GM12878 (cell line): ENCODE data around the gene VPS25. TPM values are rescaled to one million over a fixed set of nuclear protein-coding genes. Genes with fewer than 3 reads are reported as not detected.

Experiments
- ASH2L ChIP-seq: fragments of 300-600, 200-600 bp; sonication (generic); IDR thresholded peaks from 2 replicates; pipeline ENCODE4 v1.6.1; 2017; ENCODE audit warnings: low read depth, mild to moderate bottlenecking, borderline replicate concordance
- ATF7 ChIP-seq: fragments of 450-650 bp; IDR thresholded peaks from 2 replicates; pipeline ENCODE4 v1.6.1; 2016; ENCODE audit warnings: low read depth, mild to moderate bottlenecking
- CHD4 ChIP-seq: fragments of 200-600 bp; sonication (generic); IDR thresholded peaks from 2 replicates; pipeline ENCODE4 v1.6.1; 2016; ENCODE audit warnings: mild to moderate bottlenecking
- ESRRA ChIP-seq: IDR thresholded peaks from 2 replicates; pipeline ENCODE4 v1.6.1; 2012; ENCODE audit warnings: mild to moderate bottlenecking, low read length, improper control_type of control experiment
- ETV6 ChIP-seq, 2 experiments: fragments of 450-650 bp in 1 of 2; IDR thresholded peaks in 1 of 2; conservative IDR thresholded peaks in 1 of 2; 2 replicates each; pipeline ENCODE4 v1.6.1; 2014; ENCODE audit warnings: antibody characterized with exemption in 1 of 2, borderline replicate concordance in 1 of 2, low read depth in 1 of 2, mild to moderate bottlenecking in 1 of 2, moderate library complexity in 1 of 2
- MTA2 ChIP-seq: fragments of 450-650 bp; IDR thresholded peaks from 2 replicates; pipeline ENCODE4 v1.6.1; 2016; ENCODE audit warnings: low read depth, mild to moderate bottlenecking, moderate library complexity
- NBN ChIP-seq: fragments of 450-650 bp; IDR thresholded peaks from 2 replicates; pipeline ENCODE4 v1.6.1; 2016
- NFYA ChIP-seq: IDR thresholded peaks from 2 replicates; pipeline ENCODE4 v1.6.1; 2011; ENCODE audit warnings: low read depth, mild to moderate bottlenecking, low read length, improper control_type of control experiment, borderline replicate concordance
- NFYB ChIP-seq: IDR thresholded peaks from 2 replicates; pipeline ENCODE4 v1.6.1; 2011; ENCODE audit warnings: low read depth, mild to moderate bottlenecking, low read length, improper control_type of control experiment, moderate library complexity; ENCODE audit not compliant: insufficient read depth
- POLR2AphosphoS5 ChIP-seq: IDR thresholded peaks from 2 replicates; pipeline ENCODE4 v1.6.1; 2011; ENCODE audit warnings: mild to moderate bottlenecking, low read length, inconsistent platforms
- RFX5 ChIP-seq: IDR thresholded peaks from 2 replicates; pipeline ENCODE4 v1.6.1; 2011; ENCODE audit warnings: low read depth, low read length, improper control_type of control experiment
- RUNX3 ChIP-seq: IDR thresholded peaks from 2 replicates; pipeline ENCODE4 v1.6.1; 2012; ENCODE audit warnings: low read length, inconsistent platforms
- SIX5 ChIP-seq: IDR thresholded peaks from 2 replicates; pipeline ENCODE4 v1.6.1; 2011; ENCODE audit warnings: mild to moderate bottlenecking, low read depth, low read length, moderate library complexity; ENCODE audit not compliant: severe bottlenecking
- STAT1 ChIP-seq: fragments of 450-650 bp; conservative IDR thresholded peaks from 2 replicates; pipeline ENCODE4 v1.6.1; 2014; ENCODE audit warnings: antibody characterized with exemption, mild to moderate bottlenecking
- SUZ12 ChIP-seq: fragments of 200-600 bp; sonication (generic); IDR thresholded peaks from one replicate; pipeline ENCODE4 v1.6.1; 2018; ENCODE audit warnings: antibody characterized with exemption, mild to moderate bottlenecking; ENCODE audit not compliant: unreplicated experiment
- ZNF207 ChIP-seq: fragments of 450-650 bp; IDR thresholded peaks from 2 replicates; pipeline ENCODE4 v1.6.1; 2014; ENCODE audit warnings: antibody characterized with exemption, mild to moderate bottlenecking, borderline replicate concordance
- ZNF274 ChIP-seq: IDR thresholded peaks from one replicate; pipeline ENCODE4 v1.8.0; 2011; ENCODE audit not compliant: insufficient read length, insufficient read depth
- ZSCAN29 ChIP-seq: fragments of 450-650 bp; IDR thresholded peaks from 2 replicates; pipeline ENCODE4 v1.6.1; 2017; ENCODE audit warnings: mild to moderate bottlenecking, moderate library complexity
- polyA plus RNA-seq, 11 experiments: library from polyadenylated mRNA; depleted of rRNA in 4 of 11; unstranded in 6 of 11; stranded (reverse) in 5 of 11; fragments of >200 nt; fragmentation: Nextera tagmentation in 4 of 11; fragmentation: Illumina TruSeq in 1 of 11; extraction: Ambion mirVana in 4 of 11; extraction: Trizol in 1 of 11; gene quantifications; 1 replicate in 1 of 11; 2 replicates in 10 of 11; pipeline versions ENCODE4 v1.2.1 to v1.2.3, GENCODE V29; 2011 to 2016; ENCODE audit warnings: inconsistent platforms in 2 of 11, missing spikeins in 2 of 11, low read depth in 1 of 11
- total RNA-seq, 4 experiments: library from RNA; depleted of rRNA in 3 of 4; stranded (reverse); fragments of >200 nt in 3 of 4; fragmentation: Illumina TruSeq in 1 of 4; extraction: Trizol in 1 of 4; gene quantifications; 2 replicates each; pipeline versions ENCODE4 v1.2.1 to v1.2.3, GENCODE V29; 2013 to 2021
- TF ChIP-seq, protein P1 (sequence below): IDR thresholded peaks from 2 replicates; pipeline ENCODE4 v1.6.1; 2011; ENCODE audit warnings: low read depth, mild to moderate bottlenecking, low read length, moderate library complexity, borderline replicate concordance; ENCODE audit errors: extremely low read depth
- TF ChIP-seq, protein P2 (sequence below): fragments of 450-650 bp; formaldehyde crosslinking; IDR thresholded peaks from 2 replicates; pipeline ENCODE4 v1.4.0; 2020; ENCODE audit warnings: mild to moderate bottlenecking, moderate library complexity
- TF ChIP-seq, protein P3 (sequence below): IDR thresholded peaks from 2 replicates; pipeline ENCODE4 v1.6.1; 2012; ENCODE audit warnings: low read length, inconsistent platforms
- TF ChIP-seq, protein P4 (sequence below): IDR thresholded peaks from 2 replicates; pipeline ENCODE4 v1.6.1; 2011; ENCODE audit warnings: mild to moderate bottlenecking, low read depth, low read length, moderate library complexity; ENCODE audit not compliant: insufficient replicate concordance
- TF ChIP-seq, protein P5 (sequence below): fragments of 450-650 bp; IDR thresholded peaks from 2 replicates; pipeline ENCODE4 v1.6.1; 2017; ENCODE audit warnings: low read depth, mild to moderate bottlenecking, moderate library complexity

Gene VPS25
- total and polyA plus RNA-seq, 10 of the 15 experiments (the other 5 are each of a cell fraction or from before 2014, with no cell fraction given): 92.7 to 185 (median 136) TPM

DNA sequence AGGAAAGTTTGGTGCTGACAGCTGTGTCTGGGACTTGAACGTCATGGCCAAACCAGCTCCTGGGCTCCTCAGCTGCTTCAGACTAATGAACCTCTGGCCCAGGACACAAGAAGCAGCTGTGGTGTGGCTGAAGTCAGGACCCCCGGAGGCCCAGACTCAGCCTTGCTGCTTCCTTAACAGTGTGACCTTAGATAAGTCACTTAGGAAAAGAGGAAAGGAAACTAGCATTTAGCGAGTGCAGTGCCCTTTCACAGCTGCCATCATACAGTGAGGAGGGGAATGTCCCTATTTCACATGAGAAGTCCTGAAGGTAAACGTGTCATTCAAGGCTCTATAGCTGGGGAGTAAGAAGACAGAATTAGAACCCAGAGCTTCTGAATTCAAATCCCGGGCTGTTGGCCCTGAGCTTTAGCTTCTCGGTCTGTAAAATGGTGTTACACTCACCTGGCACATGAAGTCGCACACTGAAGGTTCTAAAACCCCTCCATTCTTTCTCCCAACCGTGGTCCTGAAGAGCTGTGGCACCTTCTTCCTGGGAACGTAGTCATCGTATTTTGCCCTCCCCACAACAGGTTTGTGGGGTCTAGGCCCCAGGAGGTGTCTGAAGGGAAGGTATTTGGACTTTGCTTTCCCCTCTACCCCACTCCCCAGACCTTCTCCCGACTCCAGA, 13.1 kb upstream of the VPS25 start (continued):
- no peak for TF ChIP-seq ZNF274
- TF ChIP-seq MTA2: peak; percentile 32; the same call in 1 of the 2 replicates
- TF ChIP-seq ZNF207: no peak
- TF ChIP-seq NBN: 0 out of 2 replicates have a peak, but pooled peaks have one; percentile 56
- TF ChIP-seq SIX5: no peak
- peak; percentile 54 for TF ChIP-seq ATF7
- TF ChIP-seq ZSCAN29: no peak
- TF ChIP-seq RFX5: no peak
- TF ChIP-seq, protein P1, sequence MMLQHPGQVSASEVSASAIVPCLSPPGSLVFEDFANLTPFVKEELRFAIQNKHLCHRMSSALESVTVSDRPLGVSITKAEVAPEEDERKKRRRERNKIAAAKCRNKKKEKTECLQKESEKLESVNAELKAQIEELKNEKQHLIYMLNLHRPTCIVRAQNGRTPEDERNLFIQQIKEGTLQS: no peak
- TF ChIP-seq ESRRA: no peak
- TF ChIP-seq NFYB: no peak
- no peak for TF ChIP-seq STAT1
- TF ChIP-seq CHD4: no peak
- no peak for TF ChIP-seq SUZ12
- TF ChIP-seq, protein P2, sequence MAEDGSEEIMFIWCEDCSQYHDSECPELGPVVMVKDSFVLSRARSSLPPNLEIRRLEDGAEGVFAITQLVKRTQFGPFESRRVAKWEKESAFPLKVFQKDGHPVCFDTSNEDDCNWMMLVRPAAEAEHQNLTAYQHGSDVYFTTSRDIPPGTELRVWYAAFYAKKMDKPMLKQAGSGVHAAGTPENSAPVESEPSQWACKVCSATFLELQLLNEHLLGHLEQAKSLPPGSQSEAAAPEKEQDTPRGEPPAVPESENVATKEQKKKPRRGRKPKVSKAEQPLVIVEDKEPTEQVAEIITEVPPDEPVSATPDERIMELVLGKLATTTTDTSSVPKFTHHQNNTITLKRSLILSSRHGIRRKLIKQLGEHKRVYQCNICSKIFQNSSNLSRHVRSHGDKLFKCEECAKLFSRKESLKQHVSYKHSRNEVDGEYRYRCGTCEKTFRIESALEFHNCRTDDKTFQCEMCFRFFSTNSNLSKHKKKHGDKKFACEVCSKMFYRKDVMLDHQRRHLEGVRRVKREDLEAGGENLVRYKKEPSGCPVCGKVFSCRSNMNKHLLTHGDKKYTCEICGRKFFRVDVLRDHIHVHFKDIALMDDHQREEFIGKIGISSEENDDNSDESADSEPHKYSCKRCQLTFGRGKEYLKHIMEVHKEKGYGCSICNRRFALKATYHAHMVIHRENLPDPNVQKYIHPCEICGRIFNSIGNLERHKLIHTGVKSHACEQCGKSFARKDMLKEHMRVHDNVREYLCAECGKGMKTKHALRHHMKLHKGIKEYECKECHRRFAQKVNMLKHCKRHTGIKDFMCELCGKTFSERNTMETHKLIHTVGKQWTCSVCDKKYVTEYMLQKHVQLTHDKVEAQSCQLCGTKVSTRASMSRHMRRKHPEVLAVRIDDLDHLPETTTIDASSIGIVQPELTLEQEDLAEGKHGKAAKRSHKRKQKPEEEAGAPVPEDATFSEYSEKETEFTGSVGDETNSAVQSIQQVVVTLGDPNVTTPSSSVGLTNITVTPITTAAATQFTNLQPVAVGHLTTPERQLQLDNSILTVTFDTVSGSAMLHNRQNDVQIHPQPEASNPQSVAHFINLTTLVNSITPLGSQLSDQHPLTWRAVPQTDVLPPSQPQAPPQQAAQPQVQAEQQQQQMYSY (CRISPR knock-in tag): no peak
- TF ChIP-seq, protein P3, sequence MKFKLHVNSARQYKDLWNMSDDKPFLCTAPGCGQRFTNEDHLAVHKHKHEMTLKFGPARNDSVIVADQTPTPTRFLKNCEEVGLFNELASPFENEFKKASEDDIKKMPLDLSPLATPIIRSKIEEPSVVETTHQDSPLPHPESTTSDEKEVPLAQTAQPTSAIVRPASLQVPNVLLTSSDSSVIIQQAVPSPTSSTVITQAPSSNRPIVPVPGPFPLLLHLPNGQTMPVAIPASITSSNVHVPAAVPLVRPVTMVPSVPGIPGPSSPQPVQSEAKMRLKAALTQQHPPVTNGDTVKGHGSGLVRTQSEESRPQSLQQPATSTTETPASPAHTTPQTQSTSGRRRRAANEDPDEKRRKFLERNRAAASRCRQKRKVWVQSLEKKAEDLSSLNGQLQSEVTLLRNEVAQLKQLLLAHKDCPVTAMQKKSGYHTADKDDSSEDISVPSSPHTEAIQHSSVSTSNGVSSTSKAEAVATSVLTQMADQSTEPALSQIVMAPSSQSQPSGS: no peak
- no peak for TF ChIP-seq RUNX3
- TF ChIP-seq, protein P4, sequence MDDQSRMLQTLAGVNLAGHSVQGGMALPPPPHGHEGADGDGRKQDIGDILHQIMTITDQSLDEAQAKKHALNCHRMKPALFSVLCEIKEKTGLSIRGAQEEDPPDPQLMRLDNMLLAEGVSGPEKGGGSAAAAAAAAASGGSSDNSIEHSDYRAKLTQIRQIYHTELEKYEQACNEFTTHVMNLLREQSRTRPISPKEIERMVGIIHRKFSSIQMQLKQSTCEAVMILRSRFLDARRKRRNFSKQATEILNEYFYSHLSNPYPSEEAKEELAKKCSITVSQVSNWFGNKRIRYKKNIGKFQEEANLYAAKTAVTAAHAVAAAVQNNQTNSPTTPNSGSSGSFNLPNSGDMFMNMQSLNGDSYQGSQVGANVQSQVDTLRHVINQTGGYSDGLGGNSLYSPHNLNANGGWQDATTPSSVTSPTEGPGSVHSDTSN: no peak
- TF ChIP-seq ASH2L: no peak
- no peak for TF ChIP-seq ETV6 (conservative IDR thresholded peaks at IDR 0.05 in 1 of 2, IDR thresholded peaks at IDR 0.05 in 1 of 2; ENCODE audit: borderline replicate concordance in 1 of 2, low read depth in 1 of 2)
- TF ChIP-seq, protein P5, sequence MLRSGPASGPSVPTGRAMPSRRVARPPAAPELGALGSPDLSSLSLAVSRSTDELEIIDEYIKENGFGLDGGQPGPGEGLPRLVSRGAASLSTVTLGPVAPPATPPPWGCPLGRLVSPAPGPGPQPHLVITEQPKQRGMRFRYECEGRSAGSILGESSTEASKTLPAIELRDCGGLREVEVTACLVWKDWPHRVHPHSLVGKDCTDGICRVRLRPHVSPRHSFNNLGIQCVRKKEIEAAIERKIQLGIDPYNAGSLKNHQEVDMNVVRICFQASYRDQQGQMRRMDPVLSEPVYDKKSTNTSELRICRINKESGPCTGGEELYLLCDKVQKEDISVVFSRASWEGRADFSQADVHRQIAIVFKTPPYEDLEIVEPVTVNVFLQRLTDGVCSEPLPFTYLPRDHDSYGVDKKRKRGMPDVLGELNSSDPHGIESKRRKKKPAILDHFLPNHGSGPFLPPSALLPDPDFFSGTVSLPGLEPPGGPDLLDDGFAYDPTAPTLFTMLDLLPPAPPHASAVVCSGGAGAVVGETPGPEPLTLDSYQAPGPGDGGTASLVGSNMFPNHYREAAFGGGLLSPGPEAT: peak; percentile 44; the same call in 1 of the 2 replicates
- TF ChIP-seq POLR2AphosphoS5: no peak
- TF ChIP-seq NFYA: no peak
